Liver (tissue), 3 donors: Measurements from ENCODE around the gene CTBP1.

Experiments
- EGR1 ChIP-seq, 2 donors: IDR thresholded peaks; 2 replicates each; pipeline ENCODE4 v1.6.1; 2016 to 2018; ENCODE audit warnings: antibody characterized with exemption in 2 of 2, low read depth in 2 of 2
- GABPA ChIP-seq, 2 donors: IDR thresholded peaks in 1 of 2; conservative IDR thresholded peaks in 1 of 2; 2 replicates each; pipeline ENCODE4 v1.6.1; 2016; ENCODE audit warnings: antibody characterized with exemption in 2 of 2, mild to moderate bottlenecking in 1 of 2, moderate library complexity in 1 of 2
- HNF4G ChIP-seq: IDR thresholded peaks from 2 replicates; pipeline ENCODE4 v1.6.1; 2016; ENCODE audit warnings: antibody characterized with exemption
- JUND ChIP-seq, 2 donors: IDR thresholded peaks; 2 replicates each; pipeline ENCODE4 v1.6.1; 2016; ENCODE audit warnings: antibody characterized with exemption in 2 of 2
- NR2F2 ChIP-seq: IDR thresholded peaks from 2 replicates; pipeline ENCODE4 v1.6.1; 2016; ENCODE audit warnings: antibody characterized with exemption
- RAD21 ChIP-seq, 2 donors: IDR thresholded peaks; 2 replicates each; pipeline ENCODE4 v1.6.1; 2016; ENCODE audit warnings: antibody characterized with exemption in 2 of 2, mild to moderate bottlenecking in 2 of 2
- RXRA ChIP-seq, 2 donors: IDR thresholded peaks; 2 replicates each; pipeline ENCODE4 v1.6.1; 2017 to 2018; ENCODE audit warnings: antibody characterized with exemption in 2 of 2, mild to moderate bottlenecking in 1 of 2
- SP1 ChIP-seq: IDR thresholded peaks from 2 replicates; pipeline ENCODE4 v1.6.1; 2018; ENCODE audit warnings: antibody characterized with exemption, mild to moderate bottlenecking
- TAF1 ChIP-seq: conservative IDR thresholded peaks from 2 replicates; pipeline ENCODE4 v1.6.1; 2016; ENCODE audit warnings: antibody characterized with exemption, mild to moderate bottlenecking
- YY1 ChIP-seq: IDR thresholded peaks from 2 replicates; pipeline ENCODE4 v1.6.1; 2016; ENCODE audit warnings: antibody characterized with exemption, mild to moderate bottlenecking
- TF ChIP-seq, protein P1 (sequence below): fragments of 150-350 bp; IDR thresholded peaks from 2 replicates; pipeline ENCODE4 v1.5.1; 2017; ENCODE audit warnings: improper control_type of control experiment, low read depth, low read length; ENCODE audit not compliant: missing input control
- TF ChIP-seq, protein P2 (sequence below): IDR thresholded peaks from 2 replicates; pipeline ENCODE4 v1.6.1; 2016; ENCODE audit warnings: antibody characterized with exemption, mild to moderate bottlenecking
- TF ChIP-seq, protein P3 (sequence below): IDR thresholded peaks from 2 replicates; pipeline ENCODE4 v1.6.1; 2016; ENCODE audit warnings: antibody characterized with exemption
- TF ChIP-seq, protein P4 (sequence below): IDR thresholded peaks from 2 replicates; pipeline ENCODE4 v1.6.1; 2016; ENCODE audit warnings: antibody characterized with exemption
- donor health status: healthy.
- donor health status: healthy.

DNA sequence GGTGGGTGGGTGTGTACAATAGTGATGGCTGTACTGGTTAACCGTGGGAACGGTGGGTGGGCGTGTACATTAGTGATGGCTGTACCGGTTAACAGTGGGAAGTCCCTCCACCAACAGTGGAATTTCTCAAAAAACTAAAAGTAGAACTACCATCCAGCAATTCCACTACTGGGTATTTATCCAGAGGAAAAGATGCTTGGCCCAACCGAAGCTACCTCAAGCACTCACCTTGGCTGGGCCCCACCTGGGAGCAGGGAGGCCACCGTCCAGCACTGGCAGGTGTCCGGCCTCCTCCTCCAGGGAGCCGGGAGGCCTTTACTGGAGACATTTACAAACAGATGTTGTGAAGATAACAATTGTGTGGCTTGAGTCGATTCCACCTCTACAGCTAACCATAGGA, 34.8 kb upstream of the CTBP1 start:
- TF ChIP-seq YY1: no peak
- TF ChIP-seq RAD21 (IDR thresholded peaks at IDR 0.05): no peak
- TF ChIP-seq, protein P1, sequence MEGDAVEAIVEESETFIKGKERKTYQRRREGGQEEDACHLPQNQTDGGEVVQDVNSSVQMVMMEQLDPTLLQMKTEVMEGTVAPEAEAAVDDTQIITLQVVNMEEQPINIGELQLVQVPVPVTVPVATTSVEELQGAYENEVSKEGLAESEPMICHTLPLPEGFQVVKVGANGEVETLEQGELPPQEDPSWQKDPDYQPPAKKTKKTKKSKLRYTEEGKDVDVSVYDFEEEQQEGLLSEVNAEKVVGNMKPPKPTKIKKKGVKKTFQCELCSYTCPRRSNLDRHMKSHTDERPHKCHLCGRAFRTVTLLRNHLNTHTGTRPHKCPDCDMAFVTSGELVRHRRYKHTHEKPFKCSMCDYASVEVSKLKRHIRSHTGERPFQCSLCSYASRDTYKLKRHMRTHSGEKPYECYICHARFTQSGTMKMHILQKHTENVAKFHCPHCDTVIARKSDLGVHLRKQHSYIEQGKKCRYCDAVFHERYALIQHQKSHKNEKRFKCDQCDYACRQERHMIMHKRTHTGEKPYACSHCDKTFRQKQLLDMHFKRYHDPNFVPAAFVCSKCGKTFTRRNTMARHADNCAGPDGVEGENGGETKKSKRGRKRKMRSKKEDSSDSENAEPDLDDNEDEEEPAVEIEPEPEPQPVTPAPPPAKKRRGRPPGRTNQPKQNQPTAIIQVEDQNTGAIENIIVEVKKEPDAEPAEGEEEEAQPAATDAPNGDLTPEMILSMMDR: no peak
- TF ChIP-seq NR2F2: no peak
- no peak for TF ChIP-seq TAF1
- TF ChIP-seq, protein P2, sequence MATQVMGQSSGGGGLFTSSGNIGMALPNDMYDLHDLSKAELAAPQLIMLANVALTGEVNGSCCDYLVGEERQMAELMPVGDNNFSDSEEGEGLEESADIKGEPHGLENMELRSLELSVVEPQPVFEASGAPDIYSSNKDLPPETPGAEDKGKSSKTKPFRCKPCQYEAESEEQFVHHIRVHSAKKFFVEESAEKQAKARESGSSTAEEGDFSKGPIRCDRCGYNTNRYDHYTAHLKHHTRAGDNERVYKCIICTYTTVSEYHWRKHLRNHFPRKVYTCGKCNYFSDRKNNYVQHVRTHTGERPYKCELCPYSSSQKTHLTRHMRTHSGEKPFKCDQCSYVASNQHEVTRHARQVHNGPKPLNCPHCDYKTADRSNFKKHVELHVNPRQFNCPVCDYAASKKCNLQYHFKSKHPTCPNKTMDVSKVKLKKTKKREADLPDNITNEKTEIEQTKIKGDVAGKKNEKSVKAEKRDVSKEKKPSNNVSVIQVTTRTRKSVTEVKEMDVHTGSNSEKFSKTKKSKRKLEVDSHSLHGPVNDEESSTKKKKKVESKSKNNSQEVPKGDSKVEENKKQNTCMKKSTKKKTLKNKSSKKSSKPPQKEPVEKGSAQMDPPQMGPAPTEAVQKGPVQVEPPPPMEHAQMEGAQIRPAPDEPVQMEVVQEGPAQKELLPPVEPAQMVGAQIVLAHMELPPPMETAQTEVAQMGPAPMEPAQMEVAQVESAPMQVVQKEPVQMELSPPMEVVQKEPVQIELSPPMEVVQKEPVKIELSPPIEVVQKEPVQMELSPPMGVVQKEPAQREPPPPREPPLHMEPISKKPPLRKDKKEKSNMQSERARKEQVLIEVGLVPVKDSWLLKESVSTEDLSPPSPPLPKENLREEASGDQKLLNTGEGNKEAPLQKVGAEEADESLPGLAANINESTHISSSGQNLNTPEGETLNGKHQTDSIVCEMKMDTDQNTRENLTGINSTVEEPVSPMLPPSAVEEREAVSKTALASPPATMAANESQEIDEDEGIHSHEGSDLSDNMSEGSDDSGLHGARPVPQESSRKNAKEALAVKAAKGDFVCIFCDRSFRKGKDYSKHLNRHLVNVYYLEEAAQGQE: no peak
- TF ChIP-seq RXRA (IDR thresholded peaks at IDR 0.05): no peak
- TF ChIP-seq HNF4G: no peak
- TF ChIP-seq, protein P3, sequence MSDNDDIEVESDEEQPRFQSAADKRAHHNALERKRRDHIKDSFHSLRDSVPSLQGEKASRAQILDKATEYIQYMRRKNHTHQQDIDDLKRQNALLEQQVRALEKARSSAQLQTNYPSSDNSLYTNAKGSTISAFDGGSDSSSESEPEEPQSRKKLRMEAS: no peak
- TF ChIP-seq, protein P4, sequence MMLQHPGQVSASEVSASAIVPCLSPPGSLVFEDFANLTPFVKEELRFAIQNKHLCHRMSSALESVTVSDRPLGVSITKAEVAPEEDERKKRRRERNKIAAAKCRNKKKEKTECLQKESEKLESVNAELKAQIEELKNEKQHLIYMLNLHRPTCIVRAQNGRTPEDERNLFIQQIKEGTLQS: no peak
- TF ChIP-seq SP1: no peak
- no peak for TF ChIP-seq JUND (IDR thresholded peaks at IDR 0.05)
- TF ChIP-seq GABPA (IDR thresholded peaks at IDR 0.05 in 1 of 2, conservative IDR thresholded peaks at IDR 0.05 in 1 of 2): no peak
- TF ChIP-seq EGR1 (IDR thresholded peaks at IDR 0.05; ENCODE audit: low read depth in 2 of 2): no peak
